ENCODE results near the gene LRRC40.

DNA sequence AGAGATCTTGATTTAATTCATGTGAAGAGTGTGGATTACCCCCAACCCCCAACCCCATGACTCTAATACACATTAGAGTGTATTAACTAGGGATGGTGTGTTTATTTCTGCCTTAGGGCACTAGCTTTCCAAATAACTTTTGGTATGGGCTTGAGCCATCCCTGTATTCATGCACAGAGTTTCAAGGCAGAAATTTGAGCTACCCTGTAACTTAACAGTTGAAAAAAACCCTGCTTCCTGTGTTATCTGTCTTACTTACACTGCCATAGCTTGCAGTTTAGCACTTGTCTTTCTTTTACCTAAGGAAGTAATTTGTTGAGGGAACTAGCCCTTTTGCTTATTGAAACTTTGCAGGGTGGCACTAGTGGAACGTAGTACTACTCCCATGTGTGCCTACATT, 22.1 kb upstream of the LRRC40 start:
- TF ChIP-seq CTCF (conservative IDR thresholded peaks at IDR 0.05; ENCODE audit: low read depth, low read length) (no peak), EZH2 (IDR thresholded peaks at IDR 0.05; ENCODE audit: borderline replicate concordance, low read depth, low read length, poor library complexity, severe bottlenecking) (no peak)

All from A673 (cell line).